HEK293 (cell line): ENCODE data around the gene INTS1.

Source experiments
- CTCF ChIA-PET: fragments of 350-600 bp; formaldehyde crosslinking; extraction: SDS; loops from one replicate; lab custom pipeline; 2021; ENCODE audit warnings: antibody characterized with exemption; lab: Yijun Ruan, JAX
- POLR2A ChIA-PET: fragments of 300-600 bp; formaldehyde crosslinking; extraction: SDS; loops from one replicate; lab custom pipeline; 2020; ENCODE audit warnings: antibody characterized with exemption, inconsistent platforms; lab: Yijun Ruan, JAX
- H3K27ac ChIP-seq: fragments of 200-500 bp; sonication (Bioruptor generic); 2 replicates; pipeline ENCODE4 v1.5.1; 2014; ENCODE audit warnings: low read depth, low read length, control low read depth, inconsistent platforms; ENCODE audit errors: extremely low read depth
- H3K36me3 ChIP-seq, 2 experiments: fragments of 200-500 bp in 1 of 2; sonication (Bioruptor generic) in 1 of 2; 1 replicate in 1 of 2; 2 replicates in 1 of 2; pipeline ENCODE4 v1.5.1; 2014 to 2017; ENCODE audit warnings: inconsistent platforms in 2 of 2, low read length in 2 of 2; ENCODE audit not compliant: control insufficient read depth in 2 of 2, insufficient read depth in 1 of 2
- H3K4me1 ChIP-seq: fragments of 200-500 bp; sonication (Bioruptor generic); 2 replicates; pipeline ENCODE4 v1.5.1; 2014; ENCODE audit warnings: mild to moderate bottlenecking, low read length, inconsistent platforms; ENCODE audit not compliant: control insufficient read depth, insufficient read depth
- H3K4me3 ChIP-seq: 2 replicates; pipeline ENCODE4 v1.5.1; 2011; ENCODE audit warnings: low read depth, mild to moderate bottlenecking, control low read depth, low read length, moderate library complexity
- H3K9me3 ChIP-seq: fragments of 200-500 bp; sonication (Bioruptor generic); 2 replicates; pipeline ENCODE4 v1.5.1; 2014; ENCODE audit warnings: low read depth, low read length, inconsistent platforms; ENCODE audit not compliant: control insufficient read depth, insufficient read depth
- KLF1 ChIP-seq: fragments of 450-650 bp; formaldehyde crosslinking; IDR thresholded peaks from 2 replicates; pipeline ENCODE4 v1.5.1; 2016; ENCODE audit warnings: missing biosample characterization, missing genetic modification characterization
- KLF10 ChIP-seq: fragments of 450-650 bp; IDR thresholded peaks from 2 replicates; pipeline ENCODE4 v1.5.1; 2018; ENCODE audit warnings: missing biosample characterization, mild to moderate bottlenecking, missing genetic modification characterization
- OSR2 ChIP-seq: fragments of 450-650 bp; formaldehyde crosslinking; IDR thresholded peaks from 2 replicates; pipeline ENCODE4 v1.5.1; 2016; ENCODE audit warnings: missing biosample characterization, missing genetic modification characterization
- RBAK ChIP-seq: fragments of 450-650 bp; formaldehyde crosslinking; IDR thresholded peaks from 2 replicates; pipeline ENCODE4 v1.5.1; 2016; ENCODE audit warnings: missing biosample characterization, missing genetic modification characterization
- TSHZ1 ChIP-seq: fragments of 450-650 bp; formaldehyde crosslinking; IDR thresholded peaks from 2 replicates; pipeline ENCODE4 v1.5.1; 2016; ENCODE audit warnings: missing biosample characterization, missing genetic modification characterization, borderline replicate concordance
- YY1 ChIP-seq: fragments of 450-650 bp; formaldehyde crosslinking; IDR thresholded peaks from 2 replicates; pipeline ENCODE4 v1.5.1; 2018; ENCODE audit warnings: missing biosample characterization, missing genetic modification characterization
- ZFHX2 ChIP-seq: fragments of 450-650 bp; formaldehyde crosslinking; conservative IDR thresholded peaks from 2 replicates; pipeline ENCODE4 v1.5.1; 2016; ENCODE audit warnings: missing biosample characterization, missing genetic modification characterization
- ZNF10 ChIP-seq: fragments of 450-650 bp; formaldehyde crosslinking; IDR thresholded peaks from 2 replicates; pipeline ENCODE4 v1.5.1; 2017; ENCODE audit warnings: missing biosample characterization, missing genetic modification characterization
- ZNF211 ChIP-seq: fragments of 450-650 bp; formaldehyde crosslinking; IDR thresholded peaks from 2 replicates; pipeline ENCODE4 v1.5.1; 2016; ENCODE audit warnings: low read depth, missing biosample characterization, missing genetic modification characterization
- ZNF354C ChIP-seq: fragments of 450-650 bp; formaldehyde crosslinking; IDR thresholded peaks from 2 replicates; pipeline ENCODE4 v1.5.1; 2016; ENCODE audit warnings: missing biosample characterization, missing genetic modification characterization, low read depth, borderline replicate concordance
- ZNF423 ChIP-seq: fragments of 450-650 bp; formaldehyde crosslinking; IDR thresholded peaks from 2 replicates; pipeline ENCODE4 v1.5.1; 2016; ENCODE audit warnings: missing biosample characterization, missing genetic modification characterization
- ZNF473 ChIP-seq: fragments of 450-650 bp; formaldehyde crosslinking; IDR thresholded peaks from 2 replicates; pipeline ENCODE4 v1.5.1; 2017; ENCODE audit warnings: missing biosample characterization, missing genetic modification characterization
- ZNF513 ChIP-seq: fragments of 450-650 bp; IDR thresholded peaks from 2 replicates; pipeline ENCODE4 v1.5.1; 2018; ENCODE audit warnings: missing biosample characterization, missing genetic modification characterization
- ZNF555 ChIP-seq: fragments of 450-650 bp; formaldehyde crosslinking; conservative IDR thresholded peaks from 2 replicates; pipeline ENCODE4 v1.5.1; 2017; ENCODE audit warnings: missing biosample characterization, mild to moderate bottlenecking, missing genetic modification characterization, inconsistent platforms
- ZNF560 ChIP-seq: fragments of 450-650 bp; formaldehyde crosslinking; IDR thresholded peaks from 2 replicates; pipeline ENCODE4 v1.5.1; 2017; ENCODE audit warnings: missing biosample characterization, missing genetic modification characterization, borderline replicate concordance
- ZNF660 ChIP-seq: fragments of 450-650 bp; IDR thresholded peaks from 2 replicates; pipeline ENCODE4 v1.5.1; 2018; ENCODE audit warnings: missing biosample characterization, mild to moderate bottlenecking, missing genetic modification characterization
- ZNF677 ChIP-seq: fragments of 450-650 bp; IDR thresholded peaks from 2 replicates; pipeline ENCODE4 v1.5.0; 2018; ENCODE audit warnings: missing biosample characterization, mild to moderate bottlenecking, missing genetic modification characterization, moderate library complexity
- ZNF76 ChIP-seq: fragments of 450-650 bp; formaldehyde crosslinking; IDR thresholded peaks from 2 replicates; pipeline ENCODE4; 2016; ENCODE audit warnings: low read depth, missing biosample characterization, missing genetic modification characterization, borderline replicate concordance
- ZNF768 ChIP-seq: fragments of 450-650 bp; formaldehyde crosslinking; IDR thresholded peaks from 2 replicates; pipeline ENCODE4 v1.5.1; 2018; ENCODE audit warnings: missing biosample characterization, mild to moderate bottlenecking, missing genetic modification characterization
- ZSCAN30 ChIP-seq: fragments of 450-650 bp; IDR thresholded peaks from 2 replicates; pipeline ENCODE4 v1.5.1; 2018; ENCODE audit warnings: missing biosample characterization, mild to moderate bottlenecking, missing genetic modification characterization, moderate library complexity

The INTS1 gene

GRCh38 chr7:1549357-1550004, 45.3 kb upstream of the INTS1 start:
- TF ChIP-seq ZNF354C (tag by site-specific recombination) (no peak), ZNF10 (tag by site-specific recombination) (no peak), ZFHX2 (no peak), ZNF560 (tag by site-specific recombination) (no peak)
- ChIA-PET POLR2A (no interaction called here), CTCF (interaction anchor here (0.6 kb wide), 1 partner anchor 16 kb away, joined by 3 read pairs; no protein-coding TSS in a partner anchor)
- Histone ChIP-seq H3K4me3 (no peak overlapping the region), H3K4me1 (no peaks in the 10 kb centered on the region), H3K27ac (no peak overlapping the region), H3K36me3 (no peaks in the 10 kb centered on the region), H3K9me3 (no peaks in the 10 kb centered on the region)

GRCh38 chr7:1548944-1549343, 44.8 kb upstream of the INTS1 start:
- H3K9me3 ChIP-seq, result no peaks in the 10 kb centered on the region
- no peaks in the 10 kb centered on the region for H3K36me3 ChIP-seq
- CTCF ChIA-PET, result interaction anchor here (0.6 to 2.2 kb wide), 3 partner anchors 9 to 23 kb away, joined by 3 to 6 read pairs (median 3); no protein-coding TSS in a partner anchor
- no peak overlapping the region for H3K27ac ChIP-seq
- H3K4me1 ChIP-seq, result no peaks in the 10 kb centered on the region
- TF ChIP-seq ZNF211 (tag by site-specific recombination), result no peak
- TF ChIP-seq ZNF660 (tag by site-specific recombination), result no peak
- no peak for TF ChIP-seq RBAK
- TF ChIP-seq ZNF76, result no peak
- no peak for TF ChIP-seq OSR2 (tag by site-specific recombination)
- no peak for TF ChIP-seq ZNF560 (tag by site-specific recombination)
- TF ChIP-seq ZNF473, result no peak
- TF ChIP-seq ZNF423, result no peak
- no peak for TF ChIP-seq ZNF513 (tag by site-specific recombination)
- TF ChIP-seq KLF1 (tag by site-specific recombination), result no peak
- POLR2A ChIA-PET, result no interaction called here
- no peak overlapping the region for H3K4me3 ChIP-seq

GRCh38 chr7:1548438-1548831, 44.2 kb upstream of the INTS1 start:
- ChIA-PET CTCF (interaction anchor here (1.0 to 2.2 kb wide), 2 partner anchors 9 to 23 kb away, joined by 3 to 6 read pairs; no protein-coding TSS in a partner anchor), POLR2A (interaction anchor here (0.9 kb wide), 1 partner anchor 14 kb away, joined by 3 read pairs; no protein-coding TSS in a partner anchor)
- no peaks in the 10 kb centered on the region for H3K4me1 ChIP-seq
- no peaks in the 10 kb centered on the region for H3K36me3 ChIP-seq
- H3K27ac ChIP-seq, result no peak overlapping the region
- H3K4me3 ChIP-seq, result no peak overlapping the region
- H3K9me3 ChIP-seq, result no peaks in the 10 kb centered on the region
- TF ChIP-seq KLF10 (no peak), ZNF555 (tag by site-specific recombination) (no peak), TSHZ1 (no peak), YY1 (no peak), ZSCAN30 (tag by site-specific recombination) (no peak), ZNF677 (tag by site-specific recombination) (no peak), ZNF560 (tag by site-specific recombination) (no peak), ZNF768 (tag by site-specific recombination) (no peak)
